CD8-positive, alpha-beta memory T cell (primary cell): ENCODE measurements around the gene NACAD. TPM values are rescaled to one million over a fixed set of nuclear protein-coding genes. Genes with fewer than 3 reads are reported as not detected.

Experiments used
- CTCF ChIA-PET: fragments of 350-600 bp; sonication (Branson Sonifier 250); formaldehyde crosslinking; loops from one replicate; lab custom pipeline; 2021; ENCODE audit warnings: antibody characterized with exemption; lab: Charles Lee
- POLR2A ChIA-PET: fragments of 350-600 bp; sonication (Branson Sonifier 250); formaldehyde crosslinking; loops from one replicate; lab custom pipeline; 2021; ENCODE audit warnings: antibody characterized with exemption; lab: Charles Lee
- DNase-seq, 5 donors: peaks; one replicate each; pipeline versions ENCODE4 v3.0.0 to v3.0.0-alpha.2; 2020 to 2022; ENCODE audit warnings: mixed read lengths in 1 of 5
- H3K27ac ChIP-seq: one replicate; pipeline ENCODE4 v1.7.0; 2013; ENCODE audit warnings: low read depth, mild to moderate bottlenecking, low read length, moderate library complexity
- H3K27me3 ChIP-seq: 2 replicates; pipeline ENCODE4 v1.7.0; 2013; ENCODE audit warnings: low read length, mild to moderate bottlenecking; ENCODE audit not compliant: insufficient read depth, poor library complexity, severe bottlenecking
- H3K36me3 ChIP-seq: 2 replicates; pipeline ENCODE4 v1.7.0; 2013; ENCODE audit warnings: mild to moderate bottlenecking, low read length, moderate library complexity; ENCODE audit not compliant: insufficient read depth
- H3K4me1 ChIP-seq: 2 replicates; pipeline ENCODE4 v1.7.0; 2013; ENCODE audit warnings: mild to moderate bottlenecking, low read length, moderate library complexity; ENCODE audit not compliant: insufficient read depth
- H3K4me3 ChIP-seq: 2 replicates; pipeline ENCODE4 v1.7.0; 2013; ENCODE audit warnings: mild to moderate bottlenecking, low read length
- H3K9me3 ChIP-seq: 2 replicates; pipeline ENCODE4 v1.7.0; 2013; ENCODE audit warnings: mild to moderate bottlenecking, low read length
- H3K27ac Mint-ChIP-seq, 8 donors: one replicate each; pipeline ENCODE4 v1.8.0; 2020 to 2021; ENCODE audit warnings: mixed read lengths in 8 of 8, mild to moderate bottlenecking in 6 of 8, inconsistent platforms in 3 of 8, moderate library complexity in 3 of 8
- H3K27me3 Mint-ChIP-seq, 2 donors: one replicate each; pipeline ENCODE4 v1.8.0; 2020 to 2021; ENCODE audit warnings: mixed read lengths in 2 of 2, mild to moderate bottlenecking in 1 of 2, moderate library complexity in 1 of 2
- H3K36me3 Mint-ChIP-seq, 3 donors: one replicate each; pipeline ENCODE4 v1.8.0; 2020 to 2021; ENCODE audit warnings: mixed read lengths in 3 of 3, inconsistent platforms in 1 of 3, mild to moderate bottlenecking in 1 of 3
- H3K4me1 Mint-ChIP-seq, 3 donors: one replicate each; pipeline ENCODE4 v1.8.0; 2020 to 2021; ENCODE audit warnings: mixed read lengths in 3 of 3, inconsistent platforms in 1 of 3, mild to moderate bottlenecking in 1 of 3
- H3K4me3 Mint-ChIP-seq, 7 donors: one replicate each; pipeline ENCODE4 v1.8.0; 2020 to 2021; ENCODE audit warnings: mixed read lengths in 7 of 7, mild to moderate bottlenecking in 6 of 7, moderate library complexity in 4 of 7, inconsistent platforms in 2 of 7
- H3K9me3 Mint-ChIP-seq, 5 donors: one replicate each; pipeline ENCODE4 v1.8.0; 2020 to 2022; ENCODE audit warnings: mixed read lengths in 5 of 5, mild to moderate bottlenecking in 3 of 5, moderate library complexity in 2 of 5, inconsistent platforms in 1 of 5
- polyA plus RNA-seq: library from polyadenylated mRNA; unstranded; fragments of 300-500 nt; fragmentation: Illumina TruSeq; gene quantifications from one replicate; pipeline ENCODE4 v1.2.3, GENCODE V29; 2021
- total RNA-seq, 2 experiments: library from RNA; stranded (reverse); gene quantifications; one replicate each; pipeline ENCODE4 v1.2.3, GENCODE V29; 2021

NACAD gene
- total and polyA plus RNA-seq, 3 experiments from 2014 or later = 0.31 to 1.3 (median 0.82) TPM

- Mint-ChIP-seq H3K36me3 (peaks cover 0 to 4% (median 1%) of the 10 kb centered on the region in 3 donors), H3K4me1 (peaks cover 6 to 16% (median 7%) of the 10 kb centered on the region in 3 donors), H3K27me3 (peaks cover 9 to 10% of the 10 kb centered on the region in 2 donors), H3K4me3 (peak overlapping the region in 1 of 7 donors; percentile 75), H3K9me3 (peaks cover 0 to 7% (median 3%) of the 10 kb centered on the region in 5 donors), H3K27ac (no peak overlapping the region)
- Histone ChIP-seq H3K27ac (no peak overlapping the region), H3K27me3 (peaks cover 8% of the 10 kb centered on the region), H3K9me3 (no peaks in the 10 kb centered on the region), H3K4me1 (peaks cover 7% of the 10 kb centered on the region), H3K4me3 (no peak overlapping the region), H3K36me3 (no peaks in the 10 kb centered on the region)
- ChIA-PET CTCF (no interaction called here), POLR2A (interaction anchor here (0.5 kb wide), 1 partner anchor 404 kb away, joined by 3 read pairs; no protein-coding TSS in a partner anchor)
- DNase-seq = no peak
Measured at GRCh38 chr7:45092931-45093235, 4.1 kb upstream of the NACAD start.

GRCh38 chr7:45092100-45092930, 3.5 kb upstream of the NACAD start:
- Histone ChIP-seq H3K4me1 (peaks cover 7% of the 10 kb centered on the region), H3K4me3 (no peak overlapping the region), H3K9me3 (no peaks in the 10 kb centered on the region), H3K27ac (no peak overlapping the region), H3K36me3 (no peaks in the 10 kb centered on the region), H3K27me3 (peaks cover 8% of the 10 kb centered on the region)
- Mint-ChIP-seq H3K36me3 (peaks cover 0 to 4% (median 0%) of the 10 kb centered on the region in 3 donors), H3K27ac (no peak overlapping the region), H3K27me3 (peaks cover 9 to 10% of the 10 kb centered on the region in 2 donors), H3K4me1 (peaks cover 6 to 16% (median 7%) of the 10 kb centered on the region in 3 donors), H3K9me3 (peaks cover 0 to 7% (median 3%) of the 10 kb centered on the region in 5 donors), H3K4me3 (no peak overlapping the region)
- DNase-seq = peak in 1 of 5 donors; percentile 7
- POLR2A ChIA-PET = interaction anchor here (0.5 kb wide), 2 partner anchors 206 to 403 kb away, joined by 3 read pairs; no protein-coding TSS in a partner anchor
- CTCF ChIA-PET = no interaction called here

- peak overlapping the region in 7 of 8 donors; percentile 37 to 92 (median 75) for H3K27ac Mint-ChIP-seq
- peak; percentile 29 to 84 (median 59) for DNase-seq
- no peak overlapping the region for H3K27ac ChIP-seq
- peak overlapping the region; percentile 51 for H3K4me3 ChIP-seq
- peak overlapping the region; percentile 75 to 89 (median 77) for H3K4me3 Mint-ChIP-seq
- CTCF ChIA-PET = no interaction called here
- peaks cover 0 to 4% (median 0%) of the 10 kb centered on the region in 3 donors for H3K36me3 Mint-ChIP-seq
- peaks cover 6 to 16% (median 7%) of the 10 kb centered on the region in 3 donors for H3K4me1 Mint-ChIP-seq
- peaks cover 7% of the 10 kb centered on the region for H3K4me1 ChIP-seq
- H3K9me3 ChIP-seq = no peaks in the 10 kb centered on the region
- H3K27me3 ChIP-seq = peaks cover 8% of the 10 kb centered on the region
- H3K27me3 Mint-ChIP-seq = peaks cover 9 to 10% of the 10 kb centered on the region in 2 donors
- no peaks in the 10 kb centered on the region for H3K36me3 ChIP-seq
- peaks cover 0 to 7% (median 3%) of the 10 kb centered on the region in 5 donors for H3K9me3 Mint-ChIP-seq
- POLR2A ChIA-PET = interaction anchor here (1.0 kb wide), 1 partner anchor 21 kb away, joined by 5 read pairs; the partner anchor contains the start of gene TBRG4
Measured at GRCh38 chr7:45089341-45089891, 647 bp upstream of the NACAD start.

- peaks cover 7% of the 10 kb centered on the region for H3K4me1 ChIP-seq
- no peak for DNase-seq
- CTCF ChIA-PET = interaction anchor here (1.6 kb wide), 1 partner anchor 48 kb away, joined by 5 read pairs; no protein-coding TSS in a partner anchor
- no peak overlapping the region for H3K4me3 ChIP-seq
- peaks cover 9 to 10% of the 10 kb centered on the region in 2 donors for H3K27me3 Mint-ChIP-seq
- peak overlapping the region in 5 of 7 donors; percentile 47 to 78 (median 62) for H3K4me3 Mint-ChIP-seq
- H3K27ac Mint-ChIP-seq = peak overlapping the region in 3 of 8 donors; percentile 17 to 60 (median 19)
- no peaks in the 10 kb centered on the region for H3K36me3 Mint-ChIP-seq
- no peak overlapping the region for H3K27ac ChIP-seq
- POLR2A ChIA-PET = no interaction called here
- peaks cover 6 to 16% (median 8%) of the 10 kb centered on the region in 3 donors for H3K4me1 Mint-ChIP-seq
- peaks cover 0 to 5% (median 0%) of the 10 kb centered on the region in 5 donors for H3K9me3 Mint-ChIP-seq
- H3K36me3 ChIP-seq = no peaks in the 10 kb centered on the region
- no peaks in the 10 kb centered on the region for H3K9me3 ChIP-seq
- peaks cover 8% of the 10 kb centered on the region for H3K27me3 ChIP-seq
Measured at GRCh38 chr7:45088146-45088701, 545 bp downstream of the NACAD start.

- peaks cover 6 to 16% (median 8%) of the 10 kb centered on the region in 3 donors for H3K4me1 Mint-ChIP-seq
- H3K4me1 ChIP-seq = peaks cover 7% of the 10 kb centered on the region
- H3K4me3 ChIP-seq = no peak overlapping the region
- H3K9me3 ChIP-seq = no peaks in the 10 kb centered on the region
- H3K27ac ChIP-seq = no peak overlapping the region
- H3K4me3 Mint-ChIP-seq = peak overlapping the region in 6 of 7 donors; percentile 41 to 87 (median 58)
- H3K36me3 ChIP-seq = no peaks in the 10 kb centered on the region
- H3K27me3 Mint-ChIP-seq = peaks cover 7 to 10% of the 10 kb centered on the region in 2 donors
- peak overlapping the region in 4 of 8 donors; percentile 10 to 84 (median 40) for H3K27ac Mint-ChIP-seq
- H3K9me3 Mint-ChIP-seq = peaks cover 0 to under 1% (median 0%) of the 10 kb centered on the region in 5 donors
- peaks cover 8% of the 10 kb centered on the region for H3K27me3 ChIP-seq
- H3K36me3 Mint-ChIP-seq = no peaks in the 10 kb centered on the region
- POLR2A ChIA-PET = no interaction called here
- CTCF ChIA-PET = interaction anchor here (1.6 kb wide), 1 partner anchor 49 kb away, joined by 5 read pairs; no protein-coding TSS in a partner anchor
- no peak for DNase-seq
Measured at GRCh38 chr7:45087301-45088145, 1.2 kb downstream of the NACAD start.

GRCh38 chr7:45086331-45087065, 2.3 kb downstream of the NACAD start:
- CTCF ChIA-PET = interaction anchor here (1.6 kb wide), 1 partner anchor 50 kb away, joined by 5 read pairs; no protein-coding TSS in a partner anchor
- no peak overlapping the region for H3K4me3 ChIP-seq
- Mint-ChIP-seq H3K27ac (peak overlapping the region in 2 of 8 donors; percentile 70 to 81), H3K9me3 (no peaks in the 10 kb centered on the region), H3K36me3 (no peaks in the 10 kb centered on the region), H3K4me1 (peaks cover 6 to 16% (median 8%) of the 10 kb centered on the region in 3 donors), H3K4me3 (peak overlapping the region in 3 of 7 donors; percentile 11 to 41 (median 37)), H3K27me3 (peaks cover 7 to 10% of the 10 kb centered on the region in 2 donors)
- H3K9me3 ChIP-seq = no peaks in the 10 kb centered on the region
- H3K27me3 ChIP-seq = peaks cover 8% of the 10 kb centered on the region
- POLR2A ChIA-PET = no interaction called here
- peaks cover 7% of the 10 kb centered on the region for H3K4me1 ChIP-seq
- no peak for DNase-seq
- H3K36me3 ChIP-seq = no peaks in the 10 kb centered on the region
- H3K27ac ChIP-seq = no peak overlapping the region
